ENCODE results near the gene GCNT1. TPM values are rescaled to one million over a fixed set of nuclear protein-coding genes. Genes with fewer than 3 reads are reported as not detected.

The GCNT1 gene
- total and polyA plus RNA-seq, 2 of the 13 experiments (the other 11 are each of a cell fraction or from before 2014, with no cell fraction given): 0.55 to 1.7 TPM

DNA sequence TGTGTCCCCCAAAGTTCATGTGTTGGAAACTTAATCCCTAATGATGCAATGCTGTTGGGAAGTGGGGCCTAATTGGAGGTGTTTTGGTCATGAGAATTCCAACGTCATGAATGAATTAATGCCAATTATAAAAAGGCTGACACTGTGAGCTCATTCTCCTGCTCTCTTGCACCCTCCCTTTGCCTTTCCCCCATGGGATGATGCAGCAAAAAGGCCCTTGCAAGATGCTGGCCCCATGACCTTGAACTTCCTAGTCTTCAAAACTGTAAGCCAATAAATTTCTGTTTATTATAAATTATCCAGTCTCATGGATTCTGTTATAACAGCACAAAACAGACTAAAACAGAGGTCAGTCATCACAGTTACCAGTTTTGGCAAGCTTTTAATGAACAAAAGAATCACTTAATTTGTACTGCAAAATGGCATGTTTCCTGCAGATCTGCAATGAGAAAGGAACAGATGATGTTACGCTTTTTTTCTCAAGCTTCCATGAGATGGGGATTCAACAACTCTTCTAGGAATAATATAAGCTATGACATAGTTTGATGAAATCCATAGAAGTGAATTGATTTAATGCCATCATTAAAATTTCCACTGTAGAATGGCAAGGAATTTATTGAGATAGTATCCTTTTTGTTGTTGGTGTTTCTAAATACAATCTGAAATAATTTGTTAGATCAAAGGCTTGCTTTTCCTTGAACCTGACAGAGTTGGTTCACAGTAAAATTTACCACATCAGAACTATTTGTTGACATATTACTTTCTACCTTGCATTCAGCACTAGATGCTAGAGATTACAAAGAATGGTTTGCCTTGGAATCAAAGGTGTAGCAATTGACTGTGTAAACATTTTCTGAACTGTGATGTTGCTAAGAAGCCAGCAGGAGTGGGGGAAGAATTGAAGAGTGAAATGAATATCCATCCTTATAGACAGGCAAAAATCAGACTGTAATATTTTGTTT, 35.5 kb upstream of the GCNT1 start (continued):
- TF ChIP-seq, protein P1, sequence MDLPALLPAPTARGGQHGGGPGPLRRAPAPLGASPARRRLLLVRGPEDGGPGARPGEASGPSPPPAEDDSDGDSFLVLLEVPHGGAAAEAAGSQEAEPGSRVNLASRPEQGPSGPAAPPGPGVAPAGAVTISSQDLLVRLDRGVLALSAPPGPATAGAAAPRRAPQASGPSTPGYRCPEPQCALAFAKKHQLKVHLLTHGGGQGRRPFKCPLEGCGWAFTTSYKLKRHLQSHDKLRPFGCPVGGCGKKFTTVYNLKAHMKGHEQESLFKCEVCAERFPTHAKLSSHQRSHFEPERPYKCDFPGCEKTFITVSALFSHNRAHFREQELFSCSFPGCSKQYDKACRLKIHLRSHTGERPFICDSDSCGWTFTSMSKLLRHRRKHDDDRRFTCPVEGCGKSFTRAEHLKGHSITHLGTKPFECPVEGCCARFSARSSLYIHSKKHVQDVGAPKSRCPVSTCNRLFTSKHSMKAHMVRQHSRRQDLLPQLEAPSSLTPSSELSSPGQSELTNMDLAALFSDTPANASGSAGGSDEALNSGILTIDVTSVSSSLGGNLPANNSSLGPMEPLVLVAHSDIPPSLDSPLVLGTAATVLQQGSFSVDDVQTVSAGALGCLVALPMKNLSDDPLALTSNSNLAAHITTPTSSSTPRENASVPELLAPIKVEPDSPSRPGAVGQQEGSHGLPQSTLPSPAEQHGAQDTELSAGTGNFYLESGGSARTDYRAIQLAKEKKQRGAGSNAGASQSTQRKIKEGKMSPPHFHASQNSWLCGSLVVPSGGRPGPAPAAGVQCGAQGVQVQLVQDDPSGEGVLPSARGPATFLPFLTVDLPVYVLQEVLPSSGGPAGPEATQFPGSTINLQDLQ (CRISPR knock-in tag; IDR thresholded peaks at IDR 0.05): no peak
- TF ChIP-seq MAFK (conservative IDR thresholded peaks at IDR 0.05 in 1 of 2, IDR thresholded peaks at IDR 0.05 in 1 of 2; ENCODE audit: low read length in 2 of 2): no peak
- no peak for TF ChIP-seq ZNF777 (CRISPR knock-in tag; IDR thresholded peaks at IDR 0.05)
- TF ChIP-seq, protein P2, sequence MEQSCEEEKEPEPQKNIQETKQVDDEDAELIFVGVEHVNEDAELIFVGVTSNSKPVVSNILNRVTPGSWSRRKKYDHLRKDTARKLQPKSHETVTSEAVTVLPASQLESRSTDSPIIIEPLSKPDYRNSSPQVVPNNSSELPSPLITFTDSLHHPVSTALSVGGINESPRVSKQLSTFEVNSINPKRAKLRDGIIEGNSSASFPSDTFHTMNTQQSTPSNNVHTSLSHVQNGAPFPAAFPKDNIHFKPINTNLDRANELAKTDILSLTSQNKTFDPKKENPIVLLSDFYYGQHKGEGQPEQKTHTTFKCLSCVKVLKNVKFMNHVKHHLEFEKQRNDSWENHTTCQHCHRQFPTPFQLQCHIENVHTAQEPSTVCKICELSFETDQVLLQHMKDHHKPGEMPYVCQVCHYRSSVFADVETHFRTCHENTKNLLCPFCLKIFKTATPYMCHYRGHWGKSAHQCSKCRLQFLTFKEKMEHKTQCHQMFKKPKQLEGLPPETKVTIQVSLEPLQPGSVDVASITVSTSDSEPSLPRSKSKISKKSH (CRISPR knock-in tag; IDR thresholded peaks at IDR 0.05; ENCODE audit: borderline replicate concordance): no peak
- TF ChIP-seq TARDBP (CRISPR knock-in tag; IDR thresholded peaks at IDR 0.05): peak; percentile 35; the same call in 1 of the 2 replicates
- TF ChIP-seq ZNF678 (CRISPR knock-in tag; IDR thresholded peaks at IDR 0.05): no peak
- no peak for TF ChIP-seq ZNF367 (CRISPR knock-in tag; IDR thresholded peaks at IDR 0.05; ENCODE audit: borderline replicate concordance)
- TF ChIP-seq, protein P3, sequence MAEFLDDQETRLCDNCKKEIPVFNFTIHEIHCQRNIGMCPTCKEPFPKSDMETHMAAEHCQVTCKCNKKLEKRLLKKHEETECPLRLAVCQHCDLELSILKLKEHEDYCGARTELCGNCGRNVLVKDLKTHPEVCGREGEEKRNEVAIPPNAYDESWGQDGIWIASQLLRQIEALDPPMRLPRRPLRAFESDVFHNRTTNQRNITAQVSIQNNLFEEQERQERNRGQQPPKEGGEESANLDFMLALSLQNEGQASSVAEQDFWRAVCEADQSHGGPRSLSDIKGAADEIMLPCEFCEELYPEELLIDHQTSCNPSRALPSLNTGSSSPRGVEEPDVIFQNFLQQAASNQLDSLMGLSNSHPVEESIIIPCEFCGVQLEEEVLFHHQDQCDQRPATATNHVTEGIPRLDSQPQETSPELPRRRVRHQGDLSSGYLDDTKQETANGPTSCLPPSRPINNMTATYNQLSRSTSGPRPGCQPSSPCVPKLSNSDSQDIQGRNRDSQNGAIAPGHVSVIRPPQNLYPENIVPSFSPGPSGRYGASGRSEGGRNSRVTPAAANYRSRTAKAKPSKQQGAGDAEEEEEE (CRISPR knock-in tag; IDR thresholded peaks at IDR 0.05; ENCODE audit: borderline replicate concordance): no peak
- TF ChIP-seq NR1H2 (CRISPR knock-in tag; IDR thresholded peaks at IDR 0.05; ENCODE audit: borderline replicate concordance, low read depth): no peak
- TF ChIP-seq HOXD1 (CRISPR knock-in tag; IDR thresholded peaks at IDR 0.05): no peak
- no peak; the same call in 1 of the 2 replicates for TF ChIP-seq JUNB (CRISPR knock-in tag; IDR thresholded peaks at IDR 0.05; ENCODE audit: borderline replicate concordance)
- TF ChIP-seq PHF21A (CRISPR knock-in tag; IDR thresholded peaks at IDR 0.05): no peak
- TF ChIP-seq SOX6 (IDR thresholded peaks at IDR 0.05): no peak
- peak; percentile 88 for TF ChIP-seq SOX6 (CRISPR knock-in tag; IDR thresholded peaks at IDR 0.05)
- no peak for TF ChIP-seq RBAK (CRISPR knock-in tag; IDR thresholded peaks at IDR 0.05)
- TF ChIP-seq, protein P4, sequence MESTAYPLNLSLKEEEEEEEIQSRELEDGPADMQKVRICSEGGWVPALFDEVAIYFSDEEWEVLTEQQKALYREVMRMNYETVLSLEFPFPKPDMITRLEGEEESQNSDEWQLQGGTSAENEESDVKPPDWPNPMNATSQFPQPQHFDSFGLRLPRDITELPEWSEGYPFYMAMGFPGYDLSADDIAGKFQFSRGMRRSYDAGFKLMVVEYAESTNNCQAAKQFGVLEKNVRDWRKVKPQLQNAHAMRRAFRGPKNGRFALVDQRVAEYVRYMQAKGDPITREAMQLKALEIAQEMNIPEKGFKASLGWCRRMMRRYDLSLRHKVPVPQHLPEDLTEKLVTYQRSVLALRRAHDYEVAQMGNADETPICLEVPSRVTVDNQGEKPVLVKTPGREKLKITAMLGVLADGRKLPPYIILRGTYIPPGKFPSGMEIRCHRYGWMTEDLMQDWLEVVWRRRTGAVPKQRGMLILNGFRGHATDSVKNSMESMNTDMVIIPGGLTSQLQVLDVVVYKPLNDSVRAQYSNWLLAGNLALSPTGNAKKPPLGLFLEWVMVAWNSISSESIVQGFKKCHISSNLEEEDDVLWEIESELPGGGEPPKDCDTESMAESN (CRISPR knock-in tag; conservative IDR thresholded peaks at IDR 0.05): no peak
- TF ChIP-seq, protein P5, sequence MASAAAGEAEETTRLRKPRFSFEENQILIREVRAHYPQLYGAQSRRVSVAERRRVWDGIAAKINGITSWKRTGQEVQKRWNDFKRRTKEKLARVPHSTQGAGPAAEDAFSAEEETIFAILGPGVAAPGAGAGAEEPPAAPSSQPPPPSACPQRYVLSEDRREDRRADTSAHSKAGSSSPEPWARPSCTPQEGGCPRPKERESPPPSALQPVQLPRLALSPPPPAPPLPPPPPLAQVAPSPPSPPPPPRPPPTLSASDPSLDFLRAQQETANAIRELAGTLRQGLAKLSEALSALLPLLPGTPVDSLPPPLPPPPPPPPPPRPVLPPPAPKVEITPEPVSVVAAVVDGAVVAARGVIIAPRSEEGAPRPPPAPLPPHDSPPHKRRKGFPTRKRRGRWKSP (CRISPR knock-in tag; IDR thresholded peaks at IDR 0.05): no peak
